H9 (cell line): Measurements from ENCODE around the gene HAGH. TPM values are rescaled to one million over a fixed set of nuclear protein-coding genes. Genes with fewer than 3 reads are reported as not detected.

Source experiments
- DNase-seq: peaks from one replicate; pipeline ENCODE4 v3.0.0-alpha.2; 2017
- H2AFZ ChIP-seq: one replicate; pipeline ENCODE4 v1.6.1; 2013; ENCODE audit warnings: mild to moderate bottlenecking, low read length, control low read depth, moderate library complexity
- H2AK5ac ChIP-seq: 2 replicates; pipeline ENCODE4 v1.6.1; 2013; ENCODE audit warnings: low read length, control low read depth, mixed read lengths; ENCODE audit not compliant: insufficient read length
- H2BK120ac ChIP-seq: one replicate; pipeline ENCODE4 v1.6.1; 2013; ENCODE audit warnings: low read depth, mild to moderate bottlenecking, low read length, control low read depth, inconsistent platforms; ENCODE audit not compliant: poor library complexity, severe bottlenecking
- H2BK12ac ChIP-seq: 2 replicates; pipeline ENCODE4 v1.6.1; 2013; ENCODE audit warnings: low read length, control low read depth, mixed read lengths, low read depth; ENCODE audit not compliant: insufficient read length
- H2BK15ac ChIP-seq: 2 replicates; pipeline ENCODE4 v1.6.1; 2013; ENCODE audit warnings: low read depth, low read length, control low read depth
- H2BK20ac ChIP-seq: one replicate; pipeline ENCODE4 v1.6.1; 2013; ENCODE audit warnings: low read depth, mild to moderate bottlenecking, low read length, control low read depth, inconsistent platforms; ENCODE audit not compliant: poor library complexity, severe bottlenecking
- H2BK5ac ChIP-seq: 2 replicates; pipeline ENCODE4 v1.6.1; 2013; ENCODE audit warnings: low read length, control low read depth, mixed read lengths; ENCODE audit not compliant: insufficient read length
- H3K14ac ChIP-seq: 2 replicates; pipeline ENCODE4 v1.6.1; 2013; ENCODE audit warnings: low read length, control low read depth; ENCODE audit not compliant: insufficient read depth
- H3K18ac ChIP-seq: 2 replicates; pipeline ENCODE4 v1.6.1; 2013; ENCODE audit warnings: low read depth, mild to moderate bottlenecking, mixed read lengths, low read length, control low read depth; ENCODE audit not compliant: insufficient read length
- H3K23ac ChIP-seq: 2 replicates; pipeline ENCODE4 v1.6.1; 2013; ENCODE audit warnings: low read length, control low read depth, mixed read lengths, low read depth; ENCODE audit not compliant: insufficient read length
- H3K23me2 ChIP-seq: 2 replicates; pipeline ENCODE4 v1.6.1; 2013; ENCODE audit warnings: low read depth, mild to moderate bottlenecking, mixed read lengths, low read length, control low read depth; ENCODE audit not compliant: insufficient read length, poor library complexity, severe bottlenecking
- H3K27ac ChIP-seq: 2 replicates; pipeline ENCODE4 v1.5.1; 2013; ENCODE audit warnings: low read length, control low read depth, mixed read lengths, low read depth; ENCODE audit not compliant: insufficient read length
- H3K27me3 ChIP-seq: 2 replicates; pipeline ENCODE4 v1.6.1; 2013; ENCODE audit warnings: low read length, control low read depth, inconsistent platforms; ENCODE audit not compliant: insufficient read depth
- H3K4ac ChIP-seq: 2 replicates; pipeline ENCODE4 v1.6.1; 2013; ENCODE audit warnings: low read depth, mild to moderate bottlenecking, control low read depth, inconsistent platforms, low read length, moderate library complexity
- H3K4me1 ChIP-seq: 2 replicates; pipeline ENCODE4 v1.6.1; 2013; ENCODE audit warnings: low read length, control low read depth, inconsistent platforms; ENCODE audit not compliant: insufficient read depth
- H3K4me2 ChIP-seq: 2 replicates; pipeline ENCODE4 v1.6.1; 2013; ENCODE audit warnings: low read length, control low read depth, mixed read lengths; ENCODE audit not compliant: insufficient read length, insufficient read depth
- H3K56ac ChIP-seq: 2 replicates; pipeline ENCODE4 v1.6.1; 2013; ENCODE audit warnings: low read depth, mild to moderate bottlenecking, mixed read lengths, low read length, control low read depth; ENCODE audit not compliant: insufficient read length
- H3K79me1 ChIP-seq: 2 replicates; pipeline ENCODE4 v1.6.1; 2013; ENCODE audit warnings: low read depth, mild to moderate bottlenecking, moderate library complexity, low read length, control low read depth, inconsistent platforms; ENCODE audit not compliant: insufficient read depth, poor library complexity, severe bottlenecking
- H3K79me2 ChIP-seq: 2 replicates; pipeline ENCODE4 v1.6.1; 2013; ENCODE audit warnings: low read length, control low read depth, inconsistent platforms; ENCODE audit not compliant: insufficient read depth
- H3K9ac ChIP-seq: 2 replicates; pipeline ENCODE4 v1.6.1; 2013; ENCODE audit warnings: low read length, control low read depth, mixed read lengths; ENCODE audit not compliant: insufficient read length; ENCODE audit errors: extremely low read depth
- H3K9me3 ChIP-seq: one replicate; pipeline ENCODE4 v1.6.1; 2013; ENCODE audit warnings: low read depth, low read length, inconsistent platforms; ENCODE audit not compliant: control insufficient read depth
- H3T11ph ChIP-seq: one replicate; pipeline ENCODE4 v1.6.1; 2013; ENCODE audit warnings: mild to moderate bottlenecking, low read length, control low read depth, inconsistent platforms
- H4K20me1 ChIP-seq: one replicate; pipeline ENCODE4 v1.6.1; 2013; ENCODE audit not compliant: control insufficient read depth, insufficient read length, insufficient read depth
- H4K5ac ChIP-seq: 2 replicates; pipeline ENCODE4 v1.6.1; 2013; ENCODE audit warnings: low read depth, mild to moderate bottlenecking, mixed read lengths, low read length, control low read depth; ENCODE audit not compliant: insufficient read length
- H4K8ac ChIP-seq: replicated peaks from 2 replicates; pipeline ENCODE4 v1.6.1; 2013; ENCODE audit warnings: low read length, control low read depth, mixed read lengths, low read depth; ENCODE audit not compliant: insufficient read length
- H4K91ac ChIP-seq: 2 replicates; pipeline ENCODE4 v1.6.1; 2013; ENCODE audit warnings: low read depth, mild to moderate bottlenecking, moderate library complexity, mixed read lengths, low read length, control low read depth; ENCODE audit not compliant: insufficient read length
- H3K27ac Mint-ChIP-seq, 3 experiments: 2 replicates in 2 of 3; 3 replicates in 1 of 3; pipeline ENCODE4 v1.8.0; 2020 to 2021; ENCODE audit warnings: mixed read lengths in 3 of 3, mild to moderate bottlenecking in 1 of 3, moderate library complexity in 1 of 3
- H3K27me3 Mint-ChIP-seq: 2 replicates; pipeline ENCODE4 v1.8.0; 2021; ENCODE audit warnings: low read depth, mild to moderate bottlenecking, moderate library complexity, mixed read lengths
- H3K36me3 Mint-ChIP-seq, 3 experiments: 2 replicates in 2 of 3; 3 replicates in 1 of 3; pipeline ENCODE4 v1.8.0; 2020 to 2021; ENCODE audit warnings: low read depth in 3 of 3, mixed read lengths in 3 of 3; ENCODE audit not compliant: insufficient read depth in 1 of 3
- H3K4me1 Mint-ChIP-seq, 2 experiments: 2 replicates each; pipeline ENCODE4 v1.8.0; 2020; ENCODE audit warnings: mixed read lengths in 2 of 2
- H3K4me3 Mint-ChIP-seq, 2 experiments: 2 replicates in 1 of 2; 3 replicates in 1 of 2; pipeline ENCODE4 v1.8.0; 2020 to 2021; ENCODE audit warnings: mild to moderate bottlenecking in 2 of 2, mixed read lengths in 2 of 2, moderate library complexity in 1 of 2
- H3K9me3 Mint-ChIP-seq, 2 experiments: 2 replicates in 1 of 2; 3 replicates in 1 of 2; pipeline ENCODE4 v1.8.0; 2020; ENCODE audit warnings: mild to moderate bottlenecking in 2 of 2, mixed read lengths in 2 of 2, moderate library complexity in 1 of 2
- CTCF ChIP-seq: fragments of 200-600 bp; sonication (generic); conservative IDR thresholded peaks from 3 replicates; pipeline ENCODE4 v1.8.0; 2021; ENCODE audit warnings: antibody characterized with exemption, mild to moderate bottlenecking
- WGBS: extraction: QIAGEN DNeasy Blood & Tissue Kit; methylation state at CpG from one replicate; pipeline ENCODE4 v1.1.7; 2013; ENCODE audit warnings: missing lambda C conversion rate, low lambda C conversion rate, mixed read lengths; ENCODE audit not compliant: insufficient read length; ENCODE audit errors: extremely low coverage; 5-methylcytosine and 5-hydroxymethylcytosine counted together
- total RNA-seq: library from RNA; stranded (reverse); gene quantifications from 2 replicates; pipeline ENCODE4 v1.2.1, GENCODE V29; 2021

HAGH gene
- total RNA-seq, 1 experiment from 2014 or later, result 30.0 TPM

GRCh38 chr16:1767116-1767994, 59.3 kb downstream of the HAGH start:
- H2AK5ac ChIP-seq, result no peak overlapping the region
- no peak overlapping the region for H4K91ac ChIP-seq
- no peaks in the 10 kb centered on the region for H3K27me3 ChIP-seq
- no peaks in the 10 kb centered on the region for H3K79me1 ChIP-seq
- H3K4me1 Mint-ChIP-seq, result peaks cover 3 to 14% of the 10 kb centered on the region in 2 experiments
- no peaks in the 10 kb centered on the region; the same call in 1 of the 2 replicates for H3K27me3 Mint-ChIP-seq
- H3K56ac ChIP-seq, result no peak overlapping the region
- no peak overlapping the region for H4K8ac ChIP-seq
- H3K18ac ChIP-seq, result no peak overlapping the region
- no peak overlapping the region for H2BK120ac ChIP-seq
- no peak overlapping the region for H4K5ac ChIP-seq
- H3K9ac ChIP-seq, result no peak overlapping the region
- no peaks in the 10 kb centered on the region for H3K9me3 ChIP-seq
- no peak overlapping the region for H3K23ac ChIP-seq
- H3K14ac ChIP-seq, result no peak overlapping the region
- H3K27ac Mint-ChIP-seq, result no peak overlapping the region
- H3K4me2 ChIP-seq, result no peak overlapping the region
- H3K36me3 Mint-ChIP-seq, result peaks cover 10 to 36% (median 31%) of the 10 kb centered on the region in 3 experiments; a peak in 6 of 7 replicates
- H3K4ac ChIP-seq, result no peak overlapping the region
- no peak overlapping the region for H2BK15ac ChIP-seq
- no peak for DNase-seq
- no peak overlapping the region for H3K27ac ChIP-seq
- H2BK5ac ChIP-seq, result no peak overlapping the region
- H4K20me1 ChIP-seq, result no peaks in the 10 kb centered on the region
- TF ChIP-seq CTCF, result no peak
- H3K4me3 Mint-ChIP-seq, result no peak overlapping the region
- no peak overlapping the region for H2AFZ ChIP-seq
- no peaks in the 10 kb centered on the region for H3K9me3 Mint-ChIP-seq
- H2BK12ac ChIP-seq, result no peak overlapping the region
- H3K23me2 ChIP-seq, result peaks cover 6% of the 10 kb centered on the region
- no peaks in the 10 kb centered on the region; the same call in 1 of the 2 replicates for H3K79me2 ChIP-seq
- WGBS, result no CpG with 5 or more reads among the region's 42 CpGs
- H3T11ph ChIP-seq, result no peak overlapping the region
- no peaks in the 10 kb centered on the region for H3K4me1 ChIP-seq
- no peak overlapping the region for H2BK20ac ChIP-seq
